Islet of Langerhans (tissue), 1 donor: Measurements from ENCODE around the gene SLC22A5.
A peak's percentile ranks its signal among the peaks of the same experiment; 100 is the strongest.
"Not testable (repeated sequence)": the region's sequence is repeated elsewhere in the genome, so short reads cannot be mapped to it uniquely, and the experiment has no call there.

ENCODE experiments used
- FAIRE-seq: peaks from one replicate; lab custom pipeline; 2011; peaks lifted over from hg19 to GRCh38; lab: Jason Lieb, UNC

The SLC22A5 gene

GRCh38 chr5:132388244-132389050 lies 18.9 kb downstream of the SLC22A5 start:
- FAIRE-seq: no peak

GRCh38 chr5:132389051-132389331 lies 19.5 kb downstream of the SLC22A5 start:
- FAIRE-seq: no peak

GRCh38 chr5:132389585-132390286 lies 20.2 kb downstream of the SLC22A5 start:
- no peak for FAIRE-seq

GRCh38 chr5:132391247-132391646 lies 21.7 kb downstream of the SLC22A5 start:
- FAIRE-seq: no peak

- FAIRE-seq: no peak
These were observed 22.4 kb downstream of the SLC22A5 start for GRCh38 chr5:132391870-132392269.

- no peak for FAIRE-seq
These were observed 22.9 kb downstream of the SLC22A5 start for GRCh38 chr5:132392411-132392810.

- FAIRE-seq: no peak
These were observed 23.7 kb downstream of the SLC22A5 start for GRCh38 chr5:132392978-132393825.

GRCh38 chr5:132394667-132395259 lies 25.3 kb downstream of the SLC22A5 start:
- FAIRE-seq: peak; percentile 84

- FAIRE-seq: no peak
These were observed 27.1 kb downstream of the SLC22A5 start for GRCh38 chr5:132396589-132397031.

GRCh38 chr5:132397224-132397623 lies 27.7 kb downstream of the SLC22A5 start:
- FAIRE-seq: no peak

GRCh38 chr5:132397936-132398675 lies 28.6 kb downstream of the SLC22A5 start:
- FAIRE-seq: not testable (repeated sequence)

GRCh38 chr5:132404041-132404440 lies 34.5 kb downstream of the SLC22A5 start:
- not testable (repeated sequence) for FAIRE-seq

GRCh38 chr5:132405646-132406045 lies 36.1 kb downstream of the SLC22A5 start:
- FAIRE-seq: no peak

- no peak for FAIRE-seq
These were observed 36.8 kb downstream of the SLC22A5 start for GRCh38 chr5:132406144-132406783.

GRCh38 chr5:132407970-132408369 lies 38.5 kb downstream of the SLC22A5 start:
- FAIRE-seq: no peak

GRCh38 chr5:132408456-132408855 lies 38.9 kb downstream of the SLC22A5 start:
- no peak for FAIRE-seq

- no peak for FAIRE-seq
These were observed 39.5 kb downstream of the SLC22A5 start for GRCh38 chr5:132408965-132409364.

- no peak for FAIRE-seq
These were observed 41.2 kb downstream of the SLC22A5 start for GRCh38 chr5:132410451-132411303.

- no peak for FAIRE-seq
These were observed 41.9 kb downstream of the SLC22A5 start for GRCh38 chr5:132411304-132412013.

GRCh38 chr5:132413567-132413966 lies 44.1 kb downstream of the SLC22A5 start:
- FAIRE-seq: no peak
